Measurements from ENCODE around the gene PLA2G4A. TPM values are rescaled to one million over a fixed set of nuclear protein-coding genes. Genes with fewer than 3 reads are reported as not detected.

Gene PLA2G4A
- total RNA-seq, 4 donors from 2014 or later = 11.0 to 13.8 (median 11.6) TPM

DNA sequence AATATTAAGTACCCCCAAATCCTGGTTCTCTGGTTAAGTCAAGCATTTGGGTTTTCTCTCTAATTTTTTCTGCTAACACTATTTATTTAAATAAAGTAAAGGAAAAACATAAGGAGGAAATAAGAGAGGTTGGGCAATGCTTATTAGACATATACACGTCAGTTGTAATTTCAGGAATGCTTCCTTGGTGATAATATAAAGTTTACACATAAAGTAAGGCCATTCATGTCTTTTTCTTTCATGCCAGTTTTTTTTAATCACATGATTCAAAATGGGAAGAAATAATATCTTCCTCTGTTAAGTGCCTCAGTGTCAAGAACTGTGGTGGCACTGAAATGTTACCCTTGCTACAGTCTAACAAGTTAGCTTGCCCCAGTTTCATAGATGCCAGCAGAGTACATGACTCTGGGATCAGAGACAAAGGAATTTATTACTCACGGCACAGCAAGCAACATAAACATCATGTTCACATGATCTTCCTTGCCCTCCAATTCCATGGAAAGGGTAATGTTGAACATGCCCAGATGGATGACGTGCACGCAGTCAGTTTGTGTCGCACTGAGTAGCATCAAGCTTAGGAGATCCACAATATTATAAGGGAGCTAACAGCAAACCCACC, 184.9 kb downstream of the PLA2G4A start:
- WGBS = 82% methylated on average over 5 of the region's 5 CpGs
- Histone ChIP-seq H3K27ac (no peak overlapping the region), H3K36me3 (no peaks in the 10 kb centered on the region), H3K9me3 (no peaks in the 10 kb centered on the region), H3K4me1 (no peaks in the 10 kb centered on the region), H3K27me3 (no peaks in the 10 kb centered on the region), H3K4me3 (no peak overlapping the region)
- DNase-seq (ENCODE audit: low spot score in 2 of 2) = no peak
- TF ChIP-seq, protein P1, sequence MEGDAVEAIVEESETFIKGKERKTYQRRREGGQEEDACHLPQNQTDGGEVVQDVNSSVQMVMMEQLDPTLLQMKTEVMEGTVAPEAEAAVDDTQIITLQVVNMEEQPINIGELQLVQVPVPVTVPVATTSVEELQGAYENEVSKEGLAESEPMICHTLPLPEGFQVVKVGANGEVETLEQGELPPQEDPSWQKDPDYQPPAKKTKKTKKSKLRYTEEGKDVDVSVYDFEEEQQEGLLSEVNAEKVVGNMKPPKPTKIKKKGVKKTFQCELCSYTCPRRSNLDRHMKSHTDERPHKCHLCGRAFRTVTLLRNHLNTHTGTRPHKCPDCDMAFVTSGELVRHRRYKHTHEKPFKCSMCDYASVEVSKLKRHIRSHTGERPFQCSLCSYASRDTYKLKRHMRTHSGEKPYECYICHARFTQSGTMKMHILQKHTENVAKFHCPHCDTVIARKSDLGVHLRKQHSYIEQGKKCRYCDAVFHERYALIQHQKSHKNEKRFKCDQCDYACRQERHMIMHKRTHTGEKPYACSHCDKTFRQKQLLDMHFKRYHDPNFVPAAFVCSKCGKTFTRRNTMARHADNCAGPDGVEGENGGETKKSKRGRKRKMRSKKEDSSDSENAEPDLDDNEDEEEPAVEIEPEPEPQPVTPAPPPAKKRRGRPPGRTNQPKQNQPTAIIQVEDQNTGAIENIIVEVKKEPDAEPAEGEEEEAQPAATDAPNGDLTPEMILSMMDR (IDR thresholded peaks at IDR 0.05) = no peak
- no peak for TF ChIP-seq EP300 (IDR thresholded peaks at IDR 0.05)
- TF ChIP-seq POLR2AphosphoS5 (IDR thresholded peaks at IDR 0.05) = no peak

DNA sequence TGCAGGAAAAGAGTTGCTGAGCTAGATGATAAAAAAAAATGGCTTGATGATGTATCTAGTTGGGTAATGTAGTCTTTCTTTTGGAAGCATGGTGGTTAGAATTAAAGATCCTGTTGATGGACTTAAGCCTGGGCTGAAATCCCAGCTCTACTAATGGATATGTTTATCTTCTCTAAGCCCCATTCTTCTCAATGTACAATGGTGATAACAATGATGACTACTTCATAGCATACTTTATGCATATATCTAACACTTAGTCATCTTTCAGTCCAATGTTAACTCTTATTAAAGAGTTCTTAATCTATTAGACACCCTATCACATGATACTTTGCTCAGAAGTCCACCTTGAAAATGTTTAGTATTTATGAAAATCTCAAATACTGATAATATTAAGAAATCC, 189.5 kb downstream of the PLA2G4A start:
- H3K27me3 ChIP-seq = no peaks in the 10 kb centered on the region
- H3K36me3 ChIP-seq = no peaks in the 10 kb centered on the region
- no peaks in the 10 kb centered on the region for H3K4me1 ChIP-seq
- no peak overlapping the region for H3K4me3 ChIP-seq
- no peak overlapping the region for H3K27ac ChIP-seq
- no peak for DNase-seq (ENCODE audit: low spot score in 2 of 2)
- TF ChIP-seq, protein P1 (IDR thresholded peaks at IDR 0.05) = no peak
- TF ChIP-seq EP300 (IDR thresholded peaks at IDR 0.05) (no peak), POLR2AphosphoS5 (IDR thresholded peaks at IDR 0.05) (no peak), POLR2A (IDR thresholded peaks at IDR 0.05) (no peak)
- H3K9me3 ChIP-seq = no peaks in the 10 kb centered on the region

DNA sequence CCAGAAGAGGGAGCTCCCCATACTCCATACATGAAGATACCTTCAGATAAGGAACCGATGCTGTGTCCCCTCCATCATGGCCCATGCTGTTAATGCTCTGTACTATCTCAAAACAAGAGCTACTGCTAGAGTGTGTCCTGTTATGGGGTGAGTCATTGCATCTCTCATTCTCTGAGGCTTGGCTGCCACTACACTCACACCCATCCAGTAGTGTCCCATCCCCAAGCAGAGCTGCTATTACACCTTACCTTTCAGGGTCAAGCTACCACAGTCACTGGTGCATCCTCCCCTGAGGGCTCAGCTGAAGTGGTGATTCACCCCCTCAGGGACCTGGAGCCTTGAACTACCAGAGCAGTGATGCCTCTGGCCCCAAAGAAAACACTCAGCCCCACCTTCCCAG, 198.5 kb downstream of the PLA2G4A start:
- TF ChIP-seq POLR2A (IDR thresholded peaks at IDR 0.05) (no peak), POLR2AphosphoS5 (IDR thresholded peaks at IDR 0.05) (no peak), EP300 (IDR thresholded peaks at IDR 0.05) (no peak)
- TF ChIP-seq, protein P1 (IDR thresholded peaks at IDR 0.05) = no peak
- 60% methylated on average over 1 of the region's 1 CpG for WGBS
- Histone ChIP-seq H3K36me3 (no peaks in the 10 kb centered on the region), H3K9me3 (peaks cover 13% of the 10 kb centered on the region), H3K4me3 (no peak overlapping the region), H3K27me3 (no peaks in the 10 kb centered on the region), H3K27ac (no peak overlapping the region), H3K4me1 (no peaks in the 10 kb centered on the region)
- no peak for DNase-seq (ENCODE audit: low spot score in 2 of 2)

DNA sequence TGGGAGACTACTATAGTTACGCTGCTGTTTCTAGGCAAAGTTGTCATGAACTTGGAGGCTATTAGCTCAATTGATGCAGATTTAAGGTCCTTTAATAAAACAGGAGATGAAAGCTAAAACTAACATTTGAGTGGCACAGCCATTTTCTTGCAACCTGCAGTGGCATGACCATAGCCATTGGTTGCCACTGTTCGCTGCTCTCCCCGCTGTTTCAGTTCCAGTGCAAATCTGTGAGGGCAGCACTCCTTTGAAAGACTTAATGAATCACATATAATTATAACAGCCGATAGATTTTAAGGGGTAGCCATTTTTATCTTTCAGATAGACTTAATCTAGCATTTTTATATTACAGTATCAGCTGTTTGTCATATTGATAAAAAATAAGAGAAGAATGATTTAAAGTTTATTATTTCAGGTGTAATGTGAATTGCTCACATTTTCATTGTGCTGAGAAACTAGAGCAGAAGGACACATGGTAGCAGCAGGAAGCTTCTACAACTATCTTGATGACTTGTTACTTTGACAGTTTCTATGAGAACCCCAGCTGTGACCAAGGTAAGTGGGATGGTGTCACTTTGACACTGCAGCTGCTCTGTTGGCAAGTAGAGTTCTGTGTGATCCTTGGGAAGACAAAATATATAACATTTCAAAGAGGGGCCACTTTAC, 203.7 kb downstream of the PLA2G4A start:
- DNase-seq (ENCODE audit: low spot score in 2 of 2) = no peak
- TF ChIP-seq POLR2A (IDR thresholded peaks at IDR 0.05) = no peak
- TF ChIP-seq EP300 (IDR thresholded peaks at IDR 0.05) = no peak
- no peak for TF ChIP-seq POLR2AphosphoS5 (IDR thresholded peaks at IDR 0.05)
- TF ChIP-seq, protein P1 (IDR thresholded peaks at IDR 0.05) = no peak
- Histone ChIP-seq H3K27me3 (no peaks in the 10 kb centered on the region), H3K36me3 (no peaks in the 10 kb centered on the region), H3K4me3 (no peak overlapping the region), H3K9me3 (peaks cover 13% of the 10 kb centered on the region), H3K4me1 (no peaks in the 10 kb centered on the region), H3K27ac (no peak overlapping the region)
- WGBS = 92% methylated on average over 4 of the region's 4 CpGs

DNA sequence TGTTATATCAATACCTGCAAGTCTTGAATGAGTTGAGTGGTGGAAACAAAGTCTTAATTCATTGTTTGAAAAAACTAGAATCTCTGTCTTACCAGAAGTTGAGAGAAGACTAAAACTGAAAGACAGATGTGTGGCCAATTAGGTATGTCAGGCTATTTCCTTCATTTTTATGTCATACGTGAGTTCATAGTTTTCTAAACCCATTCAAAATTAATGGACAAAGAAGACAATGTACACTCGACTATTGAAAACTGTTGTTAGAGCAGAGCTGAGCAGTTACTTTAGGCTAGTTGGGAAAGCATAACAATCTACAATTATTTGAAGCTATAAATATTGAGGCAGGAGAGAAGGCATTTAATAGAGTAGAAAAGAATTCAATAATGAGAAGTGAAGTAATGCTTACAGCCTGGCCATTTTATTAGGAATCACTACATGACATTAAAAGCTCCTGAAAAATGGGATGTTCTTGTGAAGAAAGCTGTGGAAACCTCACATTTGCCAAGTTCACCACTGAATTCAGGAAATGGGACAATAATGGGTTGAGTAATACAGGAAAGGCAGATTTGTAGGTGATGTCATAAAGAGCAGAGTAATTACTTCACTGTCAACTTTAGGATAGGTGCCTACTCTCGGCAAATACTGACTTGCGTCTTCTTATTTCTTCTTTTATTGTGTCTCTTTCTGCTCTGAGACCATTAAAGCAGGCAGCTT, 204.4 kb downstream of the PLA2G4A start:
- Histone ChIP-seq H3K36me3 (no peaks in the 10 kb centered on the region), H3K4me3 (no peak overlapping the region), H3K9me3 (peaks cover 12% of the 10 kb centered on the region), H3K27ac (no peak overlapping the region), H3K4me1 (no peaks in the 10 kb centered on the region), H3K27me3 (no peaks in the 10 kb centered on the region)
- 90% methylated on average over 4 of the region's 4 CpGs for WGBS
- no peak for TF ChIP-seq POLR2A (IDR thresholded peaks at IDR 0.05)
- TF ChIP-seq POLR2AphosphoS5 (IDR thresholded peaks at IDR 0.05) = no peak
- TF ChIP-seq, protein P1 (IDR thresholded peaks at IDR 0.05) = no peak
- TF ChIP-seq EP300 (IDR thresholded peaks at IDR 0.05) = no peak
- DNase-seq (ENCODE audit: low spot score in 2 of 2) = no peak

Data from suprapubic skin (tissue), 4 donors.